Endothelial cell of umbilical vein (primary cell): ENCODE measurements around the gene CNOT6L. TPM values are rescaled to one million over a fixed set of nuclear protein-coding genes. Genes with fewer than 3 reads are reported as not detected.

ENCODE experiments used
- BruUV-seq: library from RNA; stranded (reverse); fragments of 400-500 nt; replicated peaks from 2 replicates; lab custom pipeline; 2021; lab: Mats Ljungman, UMichigan
- CTCF ChIA-PET: fragments of 300-600, 350-600 bp; sonication (Branson Sonifier 250); formaldehyde crosslinking; loops from one replicate; lab custom pipeline; 2021; ENCODE audit warnings: antibody characterized with exemption, inconsistent platforms; lab: Charles Lee
- POLR2A ChIA-PET: fragments of 300-600, 350-600 bp; sonication (Branson Sonifier 250); formaldehyde crosslinking; loops from one replicate; lab custom pipeline; 2021; ENCODE audit warnings: antibody characterized with exemption, inconsistent platforms; lab: Charles Lee
- DNase-seq: peaks from one replicate; pipeline ENCODE4 v3.0.0-alpha.2; 2011; ENCODE audit warnings: low read depth, low spot score
- FAIRE-seq: peaks from 2 replicates; lab custom pipeline; 2011; peaks lifted over from hg19 to GRCh38; lab: Jason Lieb, UNC
- H2AFZ ChIP-seq: 2 replicates; pipeline ENCODE4 v1.6.0; 2012; ENCODE audit warnings: low read depth, low read length, control low read depth, inconsistent platforms
- H3K27ac ChIP-seq: 2 replicates; pipeline ENCODE4 v1.5.1; 2011; ENCODE audit warnings: low read depth, mild to moderate bottlenecking, control low read depth, low read length, moderate library complexity; ENCODE audit not compliant: insufficient read depth
- H3K27me3 ChIP-seq, 2 experiments: 2 replicates each; pipeline versions ENCODE4 v1.6.0 to v1.6.1; 2011; ENCODE audit warnings: low read length in 2 of 2, mixed read lengths in 1 of 2; ENCODE audit not compliant: control insufficient read depth in 2 of 2, insufficient read depth in 2 of 2
- H3K36me3 ChIP-seq, 2 experiments: 2 replicates in 1 of 2; 3 replicates in 1 of 2; pipeline ENCODE4 v1.5.1; 2011; ENCODE audit warnings: low read length in 2 of 2, mild to moderate bottlenecking in 1 of 2, moderate library complexity in 1 of 2; ENCODE audit not compliant: control insufficient read depth in 2 of 2, insufficient read depth in 2 of 2; ENCODE audit errors: extremely low read depth in 1 of 2
- H3K4me1 ChIP-seq: 3 replicates; pipeline ENCODE4 v1.5.1; 2011; ENCODE audit warnings: mild to moderate bottlenecking, low read length; ENCODE audit not compliant: control insufficient read depth, insufficient read depth; ENCODE audit errors: extremely low read depth
- H3K4me2 ChIP-seq: 2 replicates; pipeline ENCODE4 v1.6.1; 2011; ENCODE audit warnings: low read length, control low read depth, mixed read lengths; ENCODE audit not compliant: insufficient read depth
- H3K4me3 ChIP-seq, 3 experiments: fragments of 200-600 bp in 1 of 3; sonication (generic), shearing (Covaris generic) in 1 of 3; replicated peaks in 1 of 3; 2 replicates each; pipeline ENCODE4 v1.5.1; 2011 to 2016; ENCODE audit warnings: control low read depth in 3 of 3, low read length in 3 of 3, mild to moderate bottlenecking in 2 of 3, inconsistent platforms in 1 of 3, low read depth in 1 of 3, moderate library complexity in 1 of 3; ENCODE audit not compliant: insufficient read depth in 1 of 3
- H3K79me2 ChIP-seq: 2 replicates; pipeline ENCODE4 v1.6.0; 2012; ENCODE audit warnings: low read length, inconsistent platforms; ENCODE audit not compliant: control insufficient read depth, insufficient read depth
- H3K9ac ChIP-seq: replicated peaks from 2 replicates; pipeline ENCODE3; 2011; ENCODE audit warnings: low read length, control low read depth; ENCODE audit not compliant: insufficient read depth; ENCODE audit errors: extremely low read depth
- H3K9me1 ChIP-seq: replicated peaks from 3 replicates; pipeline ENCODE4 v1.6.0; 2011; ENCODE audit warnings: mild to moderate bottlenecking, low read length; ENCODE audit not compliant: control insufficient read depth, insufficient read depth; ENCODE audit errors: extremely low read depth
- H3K9me3 ChIP-seq: replicated peaks from 2 replicates; pipeline ENCODE4 v1.5.1; 2012; ENCODE audit warnings: low read length, inconsistent platforms; ENCODE audit not compliant: control insufficient read depth, insufficient read depth
- H4K20me1 ChIP-seq: replicated peaks from 2 replicates; pipeline ENCODE3; 2011; ENCODE audit warnings: mild to moderate bottlenecking, low read length; ENCODE audit not compliant: control insufficient read depth, insufficient read depth; ENCODE audit errors: extremely low read depth
- EZH2 ChIP-seq: IDR thresholded peaks from 2 replicates; pipeline ENCODE4 v1.6.1; 2012; ENCODE audit warnings: borderline replicate concordance, low read depth, mild to moderate bottlenecking, moderate library complexity, low read length, inconsistent platforms; ENCODE audit not compliant: severe bottlenecking
- FOS ChIP-seq: IDR thresholded peaks from 2 replicates; pipeline ENCODE4 v1.6.1; 2011; ENCODE audit warnings: mild to moderate bottlenecking, low read length, moderate library complexity, borderline replicate concordance; ENCODE audit not compliant: insufficient read depth
- GATA2 ChIP-seq: IDR thresholded peaks from 2 replicates; pipeline ENCODE4 v1.7.0; 2011; ENCODE audit warnings: low read depth, mild to moderate bottlenecking, moderate library complexity, mixed read lengths, low read length; ENCODE audit not compliant: insufficient read length, insufficient read depth
- JUN ChIP-seq: IDR thresholded peaks from 2 replicates; pipeline ENCODE4 v1.6.1; 2011; ENCODE audit warnings: borderline replicate concordance, low read depth; ENCODE audit not compliant: insufficient read length, insufficient read depth
- MYC ChIP-seq: IDR thresholded peaks from one replicate; pipeline ENCODE4 v1.6.1; 2011; ENCODE audit warnings: mild to moderate bottlenecking, low read depth, low read length
- POLR2A ChIP-seq: IDR thresholded peaks from 2 replicates; pipeline ENCODE4 v1.6.1; 2012; ENCODE audit warnings: low read depth, mild to moderate bottlenecking, control low read depth, low read length
- POLR2AphosphoS5 ChIP-seq: IDR thresholded peaks from 2 replicates; pipeline ENCODE4 v1.6.1; 2012; ENCODE audit warnings: low read depth, mild to moderate bottlenecking, control low read depth, low read length, moderate library complexity; ENCODE audit not compliant: insufficient read depth
- dilution Hi-C: fragments of 300-500 bp; cut with MboI; formaldehyde crosslinking; loops from one replicate; pipeline ENCODE4 v1.15.0; 2019; ENCODE audit warnings: low sequenced_read_pairs; ENCODE audit not compliant: extremely low pct_ligation_motif_present
- intact Hi-C: fragments of 100-400 bp; cut with micrococcal nuclease; formaldehyde crosslinking; loops from one replicate; pipeline ENCODE4 v1.10.0; 2022
- polyA plus RNA-seq, 4 experiments: library from polyadenylated mRNA; depleted of rRNA in 3 of 4; stranded (reverse) in 3 of 4; unstranded in 1 of 4; fragments of >200 nt; gene quantifications; 2 replicates each; pipeline versions ENCODE4 v1.2.1 to v1.2.3, GENCODE V29; 2011 to 2012; ENCODE audit warnings: missing spikeins in 1 of 4
- total RNA-seq: library from RNA; stranded (reverse); gene quantifications from 2 replicates; pipeline ENCODE4 v1.2.3, GENCODE V29; 2021
- TF ChIP-seq, protein P1 (sequence below): IDR thresholded peaks from 2 replicates; pipeline ENCODE4 v1.6.1; 2011; ENCODE audit not compliant: insufficient read depth, insufficient read length
- TF ChIP-seq, protein P2 (sequence below), 2 donors: IDR thresholded peaks; 1 replicate in 1 of 2; 2 replicates in 1 of 2; pipeline ENCODE4 v1.5.1; 2011; ENCODE audit warnings: low read length in 2 of 2, mild to moderate bottlenecking in 2 of 2, moderate library complexity in 2 of 2, control low read depth in 1 of 2, inconsistent platforms in 1 of 2, low read depth in 1 of 2; ENCODE audit not compliant: insufficient read depth in 1 of 2; ENCODE audit errors: extremely low read depth in 1 of 2

Gene CNOT6L
- total and polyA plus RNA-seq, 2 donors (not counting 3 experiments of a cell fraction or from before 2014, with no cell fraction given): 8.5 to 60.7 TPM

DNA sequence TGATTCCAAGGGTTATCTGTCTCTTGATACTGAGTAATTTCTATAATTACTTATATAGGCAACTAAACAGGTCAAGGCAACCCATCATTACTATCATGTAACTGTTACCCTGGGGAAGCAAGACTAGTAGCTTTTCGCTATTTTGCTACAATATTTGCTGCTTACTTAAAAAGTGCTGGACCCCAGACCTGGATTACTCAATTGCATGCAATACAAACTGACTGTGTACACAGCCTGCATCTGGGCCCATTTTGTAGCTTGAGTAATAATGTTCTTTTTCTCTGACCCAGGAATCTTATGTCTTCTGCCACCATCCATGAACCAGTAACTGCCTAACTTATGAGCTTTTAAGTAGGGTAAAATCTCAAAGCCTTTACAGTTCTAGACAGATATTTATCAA, 53.4 kb downstream of the CNOT6L start:
- FAIRE-seq (no peak), DNase-seq (no peak)
- ChIA-PET POLR2A (no interaction called here), CTCF (no interaction called here)
- H3K4me3 ChIP-seq: no peak overlapping the region
- TF ChIP-seq GATA2 (no peak), FOS (no peak), MYC (no peak), JUN (no peak)
- TF ChIP-seq, protein P1, sequence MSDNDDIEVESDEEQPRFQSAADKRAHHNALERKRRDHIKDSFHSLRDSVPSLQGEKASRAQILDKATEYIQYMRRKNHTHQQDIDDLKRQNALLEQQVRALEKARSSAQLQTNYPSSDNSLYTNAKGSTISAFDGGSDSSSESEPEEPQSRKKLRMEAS: no peak
- TF ChIP-seq, protein P2, sequence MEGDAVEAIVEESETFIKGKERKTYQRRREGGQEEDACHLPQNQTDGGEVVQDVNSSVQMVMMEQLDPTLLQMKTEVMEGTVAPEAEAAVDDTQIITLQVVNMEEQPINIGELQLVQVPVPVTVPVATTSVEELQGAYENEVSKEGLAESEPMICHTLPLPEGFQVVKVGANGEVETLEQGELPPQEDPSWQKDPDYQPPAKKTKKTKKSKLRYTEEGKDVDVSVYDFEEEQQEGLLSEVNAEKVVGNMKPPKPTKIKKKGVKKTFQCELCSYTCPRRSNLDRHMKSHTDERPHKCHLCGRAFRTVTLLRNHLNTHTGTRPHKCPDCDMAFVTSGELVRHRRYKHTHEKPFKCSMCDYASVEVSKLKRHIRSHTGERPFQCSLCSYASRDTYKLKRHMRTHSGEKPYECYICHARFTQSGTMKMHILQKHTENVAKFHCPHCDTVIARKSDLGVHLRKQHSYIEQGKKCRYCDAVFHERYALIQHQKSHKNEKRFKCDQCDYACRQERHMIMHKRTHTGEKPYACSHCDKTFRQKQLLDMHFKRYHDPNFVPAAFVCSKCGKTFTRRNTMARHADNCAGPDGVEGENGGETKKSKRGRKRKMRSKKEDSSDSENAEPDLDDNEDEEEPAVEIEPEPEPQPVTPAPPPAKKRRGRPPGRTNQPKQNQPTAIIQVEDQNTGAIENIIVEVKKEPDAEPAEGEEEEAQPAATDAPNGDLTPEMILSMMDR (IDR thresholded peaks at IDR 0.05; ENCODE audit: extremely low read depth in 1 of 2, insufficient read depth in 1 of 2, low read depth in 1 of 2, low read length in 2 of 2): no peak
- no peaks in the 10 kb centered on the region for H3K4me1 ChIP-seq
- H3K36me3 ChIP-seq: no peaks in the 10 kb centered on the region
- BruUV-seq: no TSS peak
- no peaks in the 10 kb centered on the region for H4K20me1 ChIP-seq
- dilution Hi-C loops: no loop called here
- no peak overlapping the region for H3K9ac ChIP-seq
- H3K4me2 ChIP-seq: no peak overlapping the region
- H3K27me3 ChIP-seq: no peaks in the 10 kb centered on the region
- no peak overlapping the region for H3K27ac ChIP-seq
- no peak overlapping the region for H2AFZ ChIP-seq
- H3K79me2 ChIP-seq: peaks cover 23% of the 10 kb centered on the region
- H3K9me3 ChIP-seq: no peaks in the 10 kb centered on the region
- H3K9me1 ChIP-seq: no peaks in the 10 kb centered on the region
- intact Hi-C loops: no loop called here

DNA sequence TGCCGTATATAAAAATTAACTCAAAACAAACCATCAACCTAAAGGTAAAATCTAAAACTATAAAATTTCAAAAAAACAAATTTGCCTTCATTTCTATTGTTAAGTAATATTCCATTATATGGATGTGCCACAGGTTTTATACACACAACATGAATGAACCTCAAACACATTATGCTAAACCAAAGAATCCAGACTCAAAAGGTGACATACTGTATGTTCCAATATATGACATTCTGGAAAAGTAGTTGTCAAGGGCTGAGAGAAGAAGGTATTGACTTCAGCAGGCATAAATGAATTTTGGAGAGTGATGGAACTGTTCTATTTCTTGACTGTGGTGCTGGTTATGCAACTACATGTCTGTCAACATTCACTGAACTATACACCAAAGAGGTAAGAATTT, 56.6 kb downstream of the CNOT6L start:
- H2AFZ ChIP-seq: no peak overlapping the region
- POLR2A ChIA-PET: no interaction called here
- peaks cover 25% of the 10 kb centered on the region for H3K79me2 ChIP-seq
- H3K4me3 ChIP-seq: no peak overlapping the region
- intact Hi-C loops (no loop called here), dilution Hi-C loops (no loop called here)
- no peaks in the 10 kb centered on the region for H3K4me1 ChIP-seq
- CTCF ChIA-PET: interaction anchor here (1.7 kb wide), 1 partner anchor 10 kb away, joined by 4 read pairs; no protein-coding TSS in a partner anchor
- H3K9ac ChIP-seq: no peak overlapping the region
- BruUV-seq: no TSS peak
- no peak for DNase-seq
- H3K9me1 ChIP-seq: no peaks in the 10 kb centered on the region
- no peaks in the 10 kb centered on the region for H3K27me3 ChIP-seq
- no peak for FAIRE-seq
- no peak overlapping the region for H3K4me2 ChIP-seq
- no peaks in the 10 kb centered on the region for H4K20me1 ChIP-seq
- H3K36me3 ChIP-seq: no peaks in the 10 kb centered on the region
- TF ChIP-seq POLR2A: no peak
- no peak for TF ChIP-seq GATA2
- TF ChIP-seq, protein P1: no peak
- TF ChIP-seq, protein P2 (IDR thresholded peaks at IDR 0.05; ENCODE audit: extremely low read depth in 1 of 2, insufficient read depth in 1 of 2, low read depth in 1 of 2, low read length in 2 of 2): no peak
- TF ChIP-seq FOS: no peak
- TF ChIP-seq POLR2AphosphoS5: no peak
- TF ChIP-seq JUN: no peak
- TF ChIP-seq MYC: no peak
- TF ChIP-seq EZH2: no peak
- H3K27ac ChIP-seq: no peak overlapping the region
- no peaks in the 10 kb centered on the region for H3K9me3 ChIP-seq
